ENCODE results near the gene GPHN. TPM values are rescaled to one million over a fixed set of nuclear protein-coding genes. Genes with fewer than 3 reads are reported as not detected.

Gene GPHN
- total RNA-seq, 1 experiment from 2014 or later = 18.1 TPM

GRCh38 chr14:66540038-66540437, 32.1 kb downstream of the GPHN start (continued):
- TF ChIP-seq E2F4 (CRISPR knock-in tag; IDR thresholded peaks at IDR 0.05; ENCODE audit: borderline replicate concordance, low read depth) (no peak), GTF2I (CRISPR knock-in tag; conservative IDR thresholded peaks at IDR 0.05) (no peak), MYBL2 (CRISPR knock-in tag; IDR thresholded peaks at IDR 0.05) (no peak), ZSCAN18 (CRISPR knock-in tag; IDR thresholded peaks at IDR 0.05) (no peak), MXD4 (CRISPR knock-in tag; IDR thresholded peaks at IDR 0.05; ENCODE audit: borderline replicate concordance) (no peak), CDX4 (CRISPR knock-in tag; IDR thresholded peaks at IDR 0.05; ENCODE audit: borderline replicate concordance) (no peak), NR2C2 (CRISPR knock-in tag; IDR thresholded peaks at IDR 0.05) (no peak)

GRCh38 chr14:66541627-66542026, 33.7 kb downstream of the GPHN start:
- Mint-ChIP-seq H3K27ac (no peak overlapping the region), H3K9me3 (no peaks in the 10 kb centered on the region), H3K4me3 (no peak overlapping the region), H3K4me1 (0 out of 2 replicates have a peak, but pooled peaks cover 3% of the 10 kb centered on the region), H3K36me3 (peaks cover 10% of the 10 kb centered on the region), H3K27me3 (ENCODE audit: low read depth) (no peaks in the 10 kb centered on the region)
- POLR2A ChIA-PET = no interaction called here
- DNase-seq (ENCODE audit: low spot score) (no peak), ATAC-seq (no peak)
- CTCF ChIA-PET = no interaction called here
- TF ChIP-seq ZSCAN18 (CRISPR knock-in tag; IDR thresholded peaks at IDR 0.05) (no peak), ATF3 (CRISPR knock-in tag; conservative IDR thresholded peaks at IDR 0.05) (no peak), ZNF416 (CRISPR knock-in tag; IDR thresholded peaks at IDR 0.05) (no peak), MAX (CRISPR knock-in tag; IDR thresholded peaks at IDR 0.05) (no peak), ZNF671 (CRISPR knock-in tag; IDR thresholded peaks at IDR 0.05) (no peak), E2F4 (CRISPR knock-in tag; IDR thresholded peaks at IDR 0.05; ENCODE audit: borderline replicate concordance, low read depth) (no peak), KAT7 (CRISPR knock-in tag; IDR thresholded peaks at IDR 0.05; ENCODE audit: borderline replicate concordance) (no peak), PRDM15 (CRISPR knock-in tag; IDR thresholded peaks at IDR 0.05) (no peak)
- TF ChIP-seq, protein P1, sequence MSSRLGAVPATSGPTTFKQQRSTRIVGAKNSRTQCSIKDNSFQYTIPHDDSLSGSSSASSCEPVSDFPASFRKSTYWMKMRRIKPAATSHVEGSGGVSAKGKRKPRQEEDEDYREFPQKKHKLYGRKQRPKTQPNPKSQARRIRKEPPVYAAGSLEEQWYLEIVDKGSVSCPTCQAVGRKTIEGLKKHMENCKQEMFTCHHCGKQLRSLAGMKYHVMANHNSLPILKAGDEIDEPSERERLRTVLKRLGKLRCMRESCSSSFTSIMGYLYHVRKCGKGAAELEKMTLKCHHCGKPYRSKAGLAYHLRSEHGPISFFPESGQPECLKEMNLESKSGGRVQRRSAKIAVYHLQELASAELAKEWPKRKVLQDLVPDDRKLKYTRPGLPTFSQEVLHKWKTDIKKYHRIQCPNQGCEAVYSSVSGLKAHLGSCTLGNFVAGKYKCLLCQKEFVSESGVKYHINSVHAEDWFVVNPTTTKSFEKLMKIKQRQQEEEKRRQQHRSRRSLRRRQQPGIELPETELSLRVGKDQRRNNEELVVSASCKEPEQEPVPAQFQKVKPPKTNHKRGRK (CRISPR knock-in tag; IDR thresholded peaks at IDR 0.05; ENCODE audit: borderline replicate concordance) = no peak
- TF ChIP-seq, protein P2, sequence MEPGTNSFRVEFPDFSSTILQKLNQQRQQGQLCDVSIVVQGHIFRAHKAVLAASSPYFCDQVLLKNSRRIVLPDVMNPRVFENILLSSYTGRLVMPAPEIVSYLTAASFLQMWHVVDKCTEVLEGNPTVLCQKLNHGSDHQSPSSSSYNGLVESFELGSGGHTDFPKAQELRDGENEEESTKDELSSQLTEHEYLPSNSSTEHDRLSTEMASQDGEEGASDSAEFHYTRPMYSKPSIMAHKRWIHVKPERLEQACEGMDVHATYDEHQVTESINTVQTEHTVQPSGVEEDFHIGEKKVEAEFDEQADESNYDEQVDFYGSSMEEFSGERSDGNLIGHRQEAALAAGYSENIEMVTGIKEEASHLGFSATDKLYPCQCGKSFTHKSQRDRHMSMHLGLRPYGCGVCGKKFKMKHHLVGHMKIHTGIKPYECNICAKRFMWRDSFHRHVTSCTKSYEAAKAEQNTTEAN (CRISPR knock-in tag; IDR thresholded peaks at IDR 0.05) = no peak
- TF ChIP-seq, protein P3, sequence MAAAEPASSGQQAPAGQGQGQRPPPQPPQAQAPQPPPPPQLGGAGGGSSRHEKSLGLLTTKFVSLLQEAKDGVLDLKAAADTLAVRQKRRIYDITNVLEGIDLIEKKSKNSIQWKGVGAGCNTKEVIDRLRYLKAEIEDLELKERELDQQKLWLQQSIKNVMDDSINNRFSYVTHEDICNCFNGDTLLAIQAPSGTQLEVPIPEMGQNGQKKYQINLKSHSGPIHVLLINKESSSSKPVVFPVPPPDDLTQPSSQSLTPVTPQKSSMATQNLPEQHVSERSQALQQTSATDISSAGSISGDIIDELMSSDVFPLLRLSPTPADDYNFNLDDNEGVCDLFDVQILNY (CRISPR knock-in tag; IDR thresholded peaks at IDR 0.05) = no peak
- TF ChIP-seq, protein P4, sequence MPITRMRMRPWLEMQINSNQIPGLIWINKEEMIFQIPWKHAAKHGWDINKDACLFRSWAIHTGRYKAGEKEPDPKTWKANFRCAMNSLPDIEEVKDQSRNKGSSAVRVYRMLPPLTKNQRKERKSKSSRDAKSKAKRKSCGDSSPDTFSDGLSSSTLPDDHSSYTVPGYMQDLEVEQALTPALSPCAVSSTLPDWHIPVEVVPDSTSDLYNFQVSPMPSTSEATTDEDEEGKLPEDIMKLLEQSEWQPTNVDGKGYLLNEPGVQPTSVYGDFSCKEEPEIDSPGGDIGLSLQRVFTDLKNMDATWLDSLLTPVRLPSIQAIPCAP (CRISPR knock-in tag; IDR thresholded peaks at IDR 0.05) = no peak
